C4-2B (cell line): Measurements from ENCODE around the gene UNC79.

Source experiments
- ZFX ChIP-seq: fragments of 450-650 bp; IDR thresholded peaks from 2 replicates; pipeline ENCODE4 v1.6.1; 2017
- TF ChIP-seq, protein P1 (sequence below): fragments of 450-650 bp; conservative IDR thresholded peaks from 2 replicates; pipeline ENCODE4 v1.5.1; 2017; ENCODE audit warnings: mild to moderate bottlenecking

- TF ChIP-seq, protein P1, sequence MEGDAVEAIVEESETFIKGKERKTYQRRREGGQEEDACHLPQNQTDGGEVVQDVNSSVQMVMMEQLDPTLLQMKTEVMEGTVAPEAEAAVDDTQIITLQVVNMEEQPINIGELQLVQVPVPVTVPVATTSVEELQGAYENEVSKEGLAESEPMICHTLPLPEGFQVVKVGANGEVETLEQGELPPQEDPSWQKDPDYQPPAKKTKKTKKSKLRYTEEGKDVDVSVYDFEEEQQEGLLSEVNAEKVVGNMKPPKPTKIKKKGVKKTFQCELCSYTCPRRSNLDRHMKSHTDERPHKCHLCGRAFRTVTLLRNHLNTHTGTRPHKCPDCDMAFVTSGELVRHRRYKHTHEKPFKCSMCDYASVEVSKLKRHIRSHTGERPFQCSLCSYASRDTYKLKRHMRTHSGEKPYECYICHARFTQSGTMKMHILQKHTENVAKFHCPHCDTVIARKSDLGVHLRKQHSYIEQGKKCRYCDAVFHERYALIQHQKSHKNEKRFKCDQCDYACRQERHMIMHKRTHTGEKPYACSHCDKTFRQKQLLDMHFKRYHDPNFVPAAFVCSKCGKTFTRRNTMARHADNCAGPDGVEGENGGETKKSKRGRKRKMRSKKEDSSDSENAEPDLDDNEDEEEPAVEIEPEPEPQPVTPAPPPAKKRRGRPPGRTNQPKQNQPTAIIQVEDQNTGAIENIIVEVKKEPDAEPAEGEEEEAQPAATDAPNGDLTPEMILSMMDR = peak; percentile 69
- no peak for TF ChIP-seq ZFX
These were observed 217.9 kb downstream of the UNC79 start for GRCh38 chr14:93648440-93649168.
